Occipital lobe (tissue), 2 donors: ENCODE results near the gene CABLES1. TPM values are rescaled to one million over a fixed set of nuclear protein-coding genes. Genes with fewer than 3 reads are reported as not detected.
"Not testable (repeated sequence)": the region's sequence is repeated elsewhere in the genome, so short reads cannot be mapped to it uniquely, and the experiment has no call there.

Experiments used
- DNase-seq: peaks from one replicate; lab custom pipeline; 2025; lab: John Stamatoyannopoulos, UW
- total RNA-seq: library from RNA; depleted of rRNA; stranded (reverse); fragments of >200 nt; gene quantifications from one replicate; pipeline ENCODE4 v1.2.3, GENCODE V29; 2014

The CABLES1 gene
- total RNA-seq, 1 donor from 2014 or later = 6.7 TPM

- no peak for DNase-seq
These were observed 6.1 kb downstream of the CABLES1 start for GRCh38 chr18:23141104-23141999.

- DNase-seq = no peak
These were observed 7.1 kb downstream of the CABLES1 start for GRCh38 chr18:23142251-23142929.

GRCh38 chr18:23143016-23143814 lies 7.9 kb downstream of the CABLES1 start:
- DNase-seq = no peak

GRCh38 chr18:23143815-23144261 lies 8.6 kb downstream of the CABLES1 start:
- no peak for DNase-seq

GRCh38 chr18:23144640-23145039 lies 9.4 kb downstream of the CABLES1 start:
- no peak for DNase-seq

- DNase-seq = no peak
These were observed 10.3 kb downstream of the CABLES1 start for GRCh38 chr18:23145621-23146020.

GRCh38 chr18:23146861-23147469 lies 11.7 kb downstream of the CABLES1 start:
- DNase-seq = no peak

- DNase-seq = no peak
These were observed 13.1 kb downstream of the CABLES1 start for GRCh38 chr18:23148382-23148781.

GRCh38 chr18:23149570-23149969 lies 14.3 kb downstream of the CABLES1 start:
- DNase-seq = no peak

- no peak for DNase-seq
These were observed 16.3 kb downstream of the CABLES1 start for GRCh38 chr18:23151414-23152099.

GRCh38 chr18:23154030-23154429 lies 18.7 kb downstream of the CABLES1 start:
- no peak for DNase-seq

- no peak for DNase-seq
These were observed 19.7 kb downstream of the CABLES1 start for GRCh38 chr18:23154823-23155500.

GRCh38 chr18:23155537-23155936 lies 20.3 kb downstream of the CABLES1 start:
- DNase-seq = no peak

GRCh38 chr18:23156134-23156533 lies 20.8 kb downstream of the CABLES1 start:
- no peak for DNase-seq

GRCh38 chr18:23158058-23158457 lies 22.8 kb downstream of the CABLES1 start:
- no peak for DNase-seq

GRCh38 chr18:23158884-23159283 lies 23.6 kb downstream of the CABLES1 start:
- not testable (repeated sequence) for DNase-seq

GRCh38 chr18:23159344-23159743 lies 24.1 kb downstream of the CABLES1 start:
- DNase-seq = no peak

- no peak for DNase-seq
These were observed 27.2 kb downstream of the CABLES1 start for GRCh38 chr18:23162473-23162872.

- no peak for DNase-seq
These were observed 28.7 kb downstream of the CABLES1 start for GRCh38 chr18:23163786-23164533.
